ENCODE data around the gene PITX1. TPM values are rescaled to one million over a fixed set of nuclear protein-coding genes. Genes with fewer than 3 reads are reported as not detected.

The PITX1 gene
- total and polyA plus RNA-seq, 2 of the 13 experiments (the other 11 are each of a cell fraction or from before 2014, with no cell fraction given), result 11.7 to 20.2 TPM

DNA sequence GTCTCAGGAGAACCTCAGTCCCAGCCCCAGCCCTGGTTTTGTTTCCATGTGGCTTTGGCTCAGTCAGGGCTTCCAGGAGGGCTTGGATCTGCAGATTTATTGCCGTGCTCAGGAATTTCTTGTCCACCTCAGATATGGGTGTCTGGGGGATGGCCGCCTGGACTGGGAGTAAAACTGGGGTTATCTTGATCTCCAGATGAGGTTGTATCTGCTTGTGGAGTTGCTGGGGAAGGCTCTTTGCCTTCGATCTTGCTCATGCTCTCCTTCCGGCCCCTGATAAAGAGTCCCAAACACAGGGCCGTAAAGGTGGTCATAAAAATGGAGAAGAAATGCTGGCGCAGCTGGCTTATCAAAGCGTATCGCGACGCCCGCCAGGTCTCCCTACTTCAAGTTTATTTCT, 17.8 kb upstream of the PITX1 start (continued):
- TF ChIP-seq, protein P1, sequence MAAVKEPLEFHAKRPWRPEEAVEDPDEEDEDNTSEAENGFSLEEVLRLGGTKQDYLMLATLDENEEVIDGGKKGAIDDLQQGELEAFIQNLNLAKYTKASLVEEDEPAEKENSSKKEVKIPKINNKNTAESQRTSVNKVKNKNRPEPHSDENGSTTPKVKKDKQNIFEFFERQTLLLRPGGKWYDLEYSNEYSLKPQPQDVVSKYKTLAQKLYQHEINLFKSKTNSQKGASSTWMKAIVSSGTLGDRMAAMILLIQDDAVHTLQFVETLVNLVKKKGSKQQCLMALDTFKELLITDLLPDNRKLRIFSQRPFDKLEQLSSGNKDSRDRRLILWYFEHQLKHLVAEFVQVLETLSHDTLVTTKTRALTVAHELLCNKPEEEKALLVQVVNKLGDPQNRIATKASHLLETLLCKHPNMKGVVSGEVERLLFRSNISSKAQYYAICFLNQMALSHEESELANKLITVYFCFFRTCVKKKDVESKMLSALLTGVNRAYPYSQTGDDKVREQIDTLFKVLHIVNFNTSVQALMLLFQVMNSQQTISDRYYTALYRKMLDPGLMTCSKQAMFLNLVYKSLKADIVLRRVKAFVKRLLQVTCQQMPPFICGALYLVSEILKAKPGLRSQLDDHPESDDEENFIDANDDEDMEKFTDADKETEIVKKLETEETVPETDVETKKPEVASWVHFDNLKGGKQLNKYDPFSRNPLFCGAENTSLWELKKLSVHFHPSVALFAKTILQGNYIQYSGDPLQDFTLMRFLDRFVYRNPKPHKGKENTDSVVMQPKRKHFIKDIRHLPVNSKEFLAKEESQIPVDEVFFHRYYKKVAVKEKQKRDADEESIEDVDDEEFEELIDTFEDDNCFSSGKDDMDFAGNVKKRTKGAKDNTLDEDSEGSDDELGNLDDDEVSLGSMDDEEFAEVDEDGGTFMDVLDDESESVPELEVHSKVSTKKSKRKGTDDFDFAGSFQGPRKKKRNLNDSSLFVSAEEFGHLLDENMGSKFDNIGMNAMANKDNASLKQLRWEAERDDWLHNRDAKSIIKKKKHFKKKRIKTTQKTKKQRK (IDR thresholded peaks at IDR 0.05; ENCODE audit: low read length), result no peak
- TF ChIP-seq RBFOX2 (IDR thresholded peaks at IDR 0.05; ENCODE audit: low read depth, low read length) (no peak), ELF4 (CRISPR knock-in tag; IDR thresholded peaks at IDR 0.05; ENCODE audit: borderline replicate concordance) (no peak)
- TF ChIP-seq, protein P2, sequence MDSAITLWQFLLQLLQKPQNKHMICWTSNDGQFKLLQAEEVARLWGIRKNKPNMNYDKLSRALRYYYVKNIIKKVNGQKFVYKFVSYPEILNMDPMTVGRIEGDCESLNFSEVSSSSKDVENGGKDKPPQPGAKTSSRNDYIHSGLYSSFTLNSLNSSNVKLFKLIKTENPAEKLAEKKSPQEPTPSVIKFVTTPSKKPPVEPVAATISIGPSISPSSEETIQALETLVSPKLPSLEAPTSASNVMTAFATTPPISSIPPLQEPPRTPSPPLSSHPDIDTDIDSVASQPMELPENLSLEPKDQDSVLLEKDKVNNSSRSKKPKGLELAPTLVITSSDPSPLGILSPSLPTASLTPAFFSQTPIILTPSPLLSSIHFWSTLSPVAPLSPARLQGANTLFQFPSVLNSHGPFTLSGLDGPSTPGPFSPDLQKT (CRISPR knock-in tag; IDR thresholded peaks at IDR 0.05; ENCODE audit: borderline replicate concordance), result no peak

DNA sequence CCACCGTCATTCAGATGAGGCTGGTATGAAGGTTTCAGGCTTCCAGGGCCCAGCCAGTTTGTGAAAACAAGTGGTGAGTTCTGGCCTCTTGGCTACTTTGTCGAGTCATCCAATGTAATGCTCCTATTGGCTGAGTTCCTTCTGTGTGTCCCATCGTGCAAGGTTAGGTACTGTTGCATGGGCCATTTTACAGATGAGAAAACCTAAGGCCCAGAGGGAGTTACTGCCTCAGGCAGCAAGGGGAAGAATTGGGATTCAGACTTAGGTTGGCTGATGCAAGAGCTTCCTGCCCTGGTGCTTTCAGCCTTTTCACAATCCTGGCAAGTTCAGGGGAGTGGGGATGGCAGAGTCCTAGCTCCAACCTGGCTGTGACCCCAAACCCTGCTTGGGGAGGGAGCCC, 17.4 kb upstream of the PITX1 start:
- H3K4me3 ChIP-seq (replicated peaks in 1 of 3; ENCODE audit: insufficient read depth in 1 of 3, low read depth in 2 of 3, low read length in 3 of 3), result no peak overlapping the region
- H4K20me1 ChIP-seq (ENCODE audit: insufficient read depth, low read length), result no peaks in the 10 kb centered on the region
- intact Hi-C loops (cut with micrococcal nuclease; ENCODE audit: unreplicated experiment), result no loop called here
- ATAC-seq, result no peak
- peaks cover 25% of the 10 kb centered on the region for H3K4me1 ChIP-seq (ENCODE audit: insufficient read depth, low read length)
- no peaks in the 10 kb centered on the region for H3K9me3 ChIP-seq (ENCODE audit: low read length)
- no peak for DNase-seq (ENCODE audit: low spot score)
- no peak for TF ChIP-seq KDM4B (CRISPR knock-in tag; IDR thresholded peaks at IDR 0.05)
- no peak for TF ChIP-seq HNF4G (IDR thresholded peaks at IDR 0.05; ENCODE audit: borderline replicate concordance, low read depth, low read length)
- no peak for TF ChIP-seq HNF4G (CRISPR knock-in tag; IDR thresholded peaks at IDR 0.05; ENCODE audit: borderline replicate concordance, low read depth)
- TF ChIP-seq HDAC2 (CRISPR knock-in tag; IDR thresholded peaks at IDR 0.05), result no peak
- in situ Hi-C loops (cut with HindIII; ENCODE audit: extremely low pct_ligation_motif_present, low pct_unique_long_range_greater_than_20kb), result no loop called here
- no TSS peak for BruUV-seq (replicated peaks)
- no peaks in the 10 kb centered on the region for H3K36me3 ChIP-seq (replicated peaks in 1 of 2; ENCODE audit: control insufficient read depth in 1 of 2, insufficient read depth in 2 of 2, low read length in 2 of 2)
- CTCF ChIA-PET (ENCODE audit: low intra/inter-chr PET ratio, low total read pairs), result no interaction called here
- no peaks in the 10 kb centered on the region for H3K27me3 ChIP-seq (ENCODE audit: control insufficient read depth in 1 of 2, insufficient read depth in 2 of 2, low read length in 2 of 2)
- H3K9ac ChIP-seq (ENCODE audit: insufficient read depth, low read depth, low read length), result no peak overlapping the region
- H3K27ac ChIP-seq (ENCODE audit: extremely low read length, insufficient read depth, low read length), result no peak overlapping the region
- H2AFZ ChIP-seq (ENCODE audit: low read length), result no peak overlapping the region
- no peak overlapping the region for H3K4me2 ChIP-seq (ENCODE audit: low read depth, low read length)
- POLR2A ChIA-PET, result no interaction called here
- no peaks in the 10 kb centered on the region for H3K79me2 ChIP-seq (ENCODE audit: insufficient read depth, low read length)
- 65% methylated on average over 3 of the region's 3 CpGs for WGBS (ENCODE audit: low lambda C conversion rate)
- no peak for FAIRE-seq
